Stimulated activated CD4-positive, alpha-beta T cell treated with anti-CD3 and anti-CD28 coated beads, Interleukin-2, amount 100 ng/mL, for 48 hours (primary cell): ENCODE results near the gene CHRND.
A peak's percentile ranks its signal among the peaks of the same experiment; 100 is the strongest.
"Not testable (repeated sequence)": the region's sequence is repeated elsewhere in the genome, so short reads cannot be mapped to it uniquely, and the experiment has no call there.

Experiments
- DNase-seq, 2 donors: peaks; one replicate each; pipeline ENCODE4 v3.0.0-alpha.2; 2020

CHRND gene

DNA sequence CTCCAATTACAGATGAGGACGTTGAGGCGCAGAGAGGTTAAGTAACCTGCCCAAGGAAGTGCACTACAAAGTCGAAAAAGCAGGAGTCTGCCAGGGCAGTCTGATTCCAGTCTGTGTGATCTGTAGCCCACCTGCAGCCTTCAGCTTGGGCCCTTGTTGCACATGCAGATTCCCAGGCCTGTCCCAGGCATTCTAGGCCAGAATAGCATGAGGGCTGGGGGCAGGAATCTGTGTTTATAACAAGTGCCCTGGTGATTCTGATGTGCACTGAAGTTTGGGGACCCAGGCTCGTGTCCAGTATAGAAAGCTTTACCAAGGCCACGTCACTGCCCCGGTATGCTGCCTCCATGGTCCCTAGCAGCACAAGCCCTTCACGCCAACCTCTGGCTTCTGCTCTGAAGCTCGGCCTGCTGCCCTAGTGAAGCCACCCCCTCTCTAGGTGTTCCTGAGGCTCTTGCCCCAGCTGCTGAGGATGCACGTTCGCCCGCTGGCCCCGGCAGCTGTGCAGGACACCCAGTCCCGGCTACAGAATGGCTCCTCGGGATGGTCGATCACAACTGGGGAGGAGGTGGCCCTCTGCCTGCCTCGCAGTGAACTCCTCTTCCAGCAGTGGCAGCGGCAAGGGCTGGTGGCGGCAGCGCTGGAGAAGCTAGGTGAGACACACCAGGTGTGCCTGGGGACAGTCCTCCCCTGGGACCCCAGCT lies 18.1 kb downstream of the CHRND start:
- DNase-seq: no peak

DNA sequence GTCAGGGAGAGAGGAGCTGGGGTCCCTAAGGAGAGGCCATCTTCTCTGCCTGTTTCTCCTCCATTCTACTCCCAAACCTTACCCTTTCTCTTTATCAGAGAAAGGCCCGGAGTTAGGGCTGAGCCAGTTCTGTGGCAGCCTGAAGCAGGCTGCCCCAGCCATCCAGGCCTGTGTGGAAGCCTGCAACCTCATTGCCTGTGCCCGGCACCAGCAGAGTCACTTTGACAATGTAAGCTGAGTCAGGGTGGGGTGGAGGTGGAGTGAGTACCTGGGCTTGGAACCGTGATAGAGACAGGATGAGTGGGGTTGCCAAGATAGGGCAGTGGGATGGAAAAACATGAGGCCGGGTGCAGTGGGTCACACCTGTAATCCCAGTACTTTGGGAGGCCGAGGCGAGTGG lies 18.7 kb downstream of the CHRND start:
- no peak for DNase-seq

DNA sequence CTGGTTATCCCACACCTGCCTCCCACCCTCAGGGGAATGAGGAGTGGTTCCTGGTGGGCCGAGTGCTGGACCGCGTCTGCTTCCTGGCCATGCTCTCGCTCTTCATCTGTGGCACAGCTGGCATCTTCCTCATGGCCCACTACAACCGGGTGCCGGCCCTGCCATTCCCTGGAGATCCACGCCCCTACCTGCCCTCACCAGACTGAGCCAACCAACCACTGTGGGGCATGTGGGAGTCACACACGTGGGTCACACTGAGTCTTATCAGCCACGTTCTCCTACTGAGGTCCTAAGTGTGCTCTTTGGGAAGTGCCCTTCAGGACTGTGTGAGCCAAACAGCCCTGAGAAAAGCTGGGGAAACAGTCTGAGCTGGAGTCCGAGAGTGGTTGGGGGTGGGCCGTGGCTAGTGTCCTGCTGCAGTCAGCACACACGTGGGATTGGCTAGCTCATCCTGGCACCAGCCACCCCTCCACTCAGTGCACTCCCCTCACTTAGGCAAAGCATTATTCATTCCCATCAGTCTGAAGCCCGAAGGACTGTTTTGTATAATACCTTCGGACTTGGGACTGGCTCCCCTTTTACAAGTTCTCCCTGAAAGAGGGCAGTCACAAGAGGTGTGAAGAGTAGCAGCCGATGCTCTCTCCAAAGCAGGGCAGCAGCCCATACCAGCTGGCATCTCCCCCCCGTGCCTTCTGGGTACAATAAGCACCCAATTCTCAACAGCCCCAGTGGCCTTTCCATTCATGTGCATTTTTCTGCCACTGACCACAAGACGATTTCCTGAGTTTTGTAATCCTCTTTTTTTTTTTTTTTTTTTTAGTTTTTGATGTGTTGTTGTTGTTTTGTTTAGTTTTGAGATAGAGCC lies 19.8 kb downstream of the CHRND start:
- no peak for DNase-seq

DNA sequence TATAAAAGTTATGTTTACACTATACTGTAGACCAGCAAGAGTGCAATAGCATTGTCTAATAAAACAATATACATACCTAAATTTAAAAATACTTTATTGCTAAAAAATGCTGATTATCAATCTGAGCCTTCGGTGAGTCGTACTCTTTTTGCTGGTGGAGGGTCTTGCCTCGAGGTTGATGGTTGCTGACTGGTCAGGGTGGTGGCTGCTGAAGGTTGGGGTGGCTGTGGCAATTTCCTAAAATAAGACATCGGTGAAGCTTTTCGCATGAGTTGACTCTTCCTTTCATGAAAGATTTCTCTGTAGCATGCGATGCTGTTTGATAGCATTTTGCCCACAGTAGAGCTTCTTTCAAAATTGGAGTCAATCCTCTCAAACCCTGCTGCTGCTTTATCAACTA lies 22.0 kb downstream of the CHRND start:
- DNase-seq: no peak

DNA sequence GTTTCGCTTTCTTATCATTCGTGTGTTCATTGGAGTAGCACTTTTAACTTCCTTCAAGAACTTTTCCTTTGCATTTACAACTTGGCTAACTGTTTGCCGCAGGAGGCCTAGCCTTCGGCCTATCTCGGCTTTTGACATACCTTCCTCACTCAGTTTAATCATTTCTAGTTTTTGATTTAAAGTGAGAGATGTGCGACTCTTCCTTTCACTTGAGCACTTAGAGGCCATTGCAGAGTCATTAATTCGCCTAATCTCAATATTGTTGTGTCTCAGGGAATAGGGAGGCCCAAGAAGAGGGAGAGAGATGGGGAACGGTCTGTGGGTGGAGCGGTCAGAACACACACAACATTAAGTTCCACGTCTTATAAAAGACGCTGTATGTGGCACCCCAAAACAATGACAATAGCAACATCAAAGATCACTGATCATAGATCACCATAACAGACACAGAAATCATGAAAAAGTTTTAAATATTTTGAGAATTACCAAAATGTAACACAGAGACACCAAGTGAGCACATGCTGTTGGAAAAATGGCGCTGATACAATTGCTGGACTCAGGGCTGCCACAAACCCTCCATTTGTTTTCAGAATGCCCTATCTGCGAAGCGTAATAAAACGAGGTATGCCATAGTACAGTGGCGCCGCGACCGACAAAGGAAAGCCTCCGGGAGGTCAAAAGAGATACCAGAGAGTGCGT lies 23.8 kb downstream of the CHRND start:
- no peak for DNase-seq

DNA sequence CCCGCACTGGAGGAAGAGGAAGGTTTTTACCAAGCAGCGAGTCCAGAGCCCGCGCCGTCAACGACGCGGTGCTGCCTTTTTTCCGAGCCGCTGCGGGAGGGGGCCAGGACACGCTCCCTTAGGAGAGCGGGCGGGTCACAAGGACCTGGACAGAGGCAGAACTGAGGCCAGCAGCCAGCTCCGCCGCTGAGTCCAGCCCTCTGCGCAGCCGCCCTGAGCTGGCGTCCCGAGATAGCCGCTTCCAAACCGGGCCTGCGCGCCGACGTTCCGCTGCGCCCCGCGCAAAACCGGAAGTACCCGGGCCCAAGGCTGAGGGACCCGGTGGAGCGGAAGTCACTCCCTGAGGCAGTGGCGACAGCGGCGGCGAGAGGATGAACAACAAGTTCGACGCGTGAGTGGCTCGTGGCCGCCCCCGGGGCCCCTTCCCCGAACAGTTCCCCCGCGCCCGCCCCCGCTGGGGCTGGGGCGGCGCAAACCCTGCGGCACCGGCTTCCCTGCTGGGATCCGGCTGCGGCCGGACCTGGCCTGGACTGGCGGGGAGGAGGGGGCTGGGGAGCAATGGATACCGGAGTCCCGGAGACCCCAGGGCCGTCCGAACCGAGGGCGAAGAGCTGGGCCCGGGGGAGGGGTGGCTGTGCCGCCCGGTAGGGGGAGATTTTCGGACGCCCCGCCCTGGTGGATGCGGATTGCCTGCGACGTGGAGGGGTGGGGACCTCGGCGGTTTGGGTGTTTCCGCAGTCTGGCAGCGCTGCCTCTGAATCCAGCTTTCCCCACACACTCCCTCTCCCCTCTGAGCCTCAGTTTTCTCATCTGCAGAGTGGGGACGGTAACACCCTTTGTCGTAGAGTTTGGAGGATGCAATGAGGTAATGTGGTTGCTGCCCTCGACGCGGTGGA lies 24.6 kb downstream of the CHRND start, which contains the start of the genes EIF4E2 and TIGD1:
Gene EIF4E2 (plus strand): TSS at position 336 of the 896 bp plus-strand sequence. CDS start 36 bp downstream, at position 372.
Gene TIGD1 (minus strand): TSS at position 204 of the 896 bp plus-strand sequence. CDS start 675 bp downstream, outside the sequence.
- DNase-seq: peak; percentile 89 to 90

DNA sequence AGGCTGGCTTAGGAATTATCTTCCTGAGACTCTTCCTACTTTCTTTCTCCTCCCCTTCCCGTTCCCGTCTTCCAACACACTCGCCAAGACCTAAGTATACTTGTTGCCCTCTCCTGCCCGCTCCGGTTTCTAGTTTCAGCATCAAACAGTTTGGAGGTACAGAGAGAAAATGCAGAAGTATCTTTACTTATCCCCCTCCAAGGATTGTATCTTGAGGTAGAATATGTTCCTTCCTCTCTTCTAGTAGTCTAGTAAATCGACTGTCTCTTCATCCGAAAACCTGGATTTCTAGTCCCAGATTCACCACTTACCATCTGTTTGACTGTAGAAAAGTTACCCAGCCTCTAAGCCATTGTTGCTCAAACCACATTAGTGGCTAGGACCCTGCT lies 25.3 kb downstream of the CHRND start:
- DNase-seq: no peak

DNA sequence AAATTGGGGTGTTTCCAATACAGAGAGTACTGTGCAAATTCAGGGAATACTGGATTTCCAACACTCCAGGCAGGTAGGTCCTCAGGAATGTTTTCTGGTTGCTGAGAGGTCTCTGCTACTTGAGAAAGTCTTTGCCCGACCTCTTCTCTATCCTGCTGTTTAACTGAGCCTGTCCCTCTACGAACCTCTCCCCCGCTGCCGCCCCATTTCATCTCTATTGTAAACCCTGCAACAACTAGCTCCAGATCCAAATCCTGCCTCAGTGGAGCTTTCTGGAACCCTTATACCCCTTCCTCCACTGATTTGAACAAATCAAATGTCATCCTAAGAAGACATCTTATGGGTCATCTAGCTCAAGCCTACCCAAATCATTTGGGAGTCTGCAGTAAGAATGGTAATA lies 25.8 kb downstream of the CHRND start:
- no peak for DNase-seq

DNA sequence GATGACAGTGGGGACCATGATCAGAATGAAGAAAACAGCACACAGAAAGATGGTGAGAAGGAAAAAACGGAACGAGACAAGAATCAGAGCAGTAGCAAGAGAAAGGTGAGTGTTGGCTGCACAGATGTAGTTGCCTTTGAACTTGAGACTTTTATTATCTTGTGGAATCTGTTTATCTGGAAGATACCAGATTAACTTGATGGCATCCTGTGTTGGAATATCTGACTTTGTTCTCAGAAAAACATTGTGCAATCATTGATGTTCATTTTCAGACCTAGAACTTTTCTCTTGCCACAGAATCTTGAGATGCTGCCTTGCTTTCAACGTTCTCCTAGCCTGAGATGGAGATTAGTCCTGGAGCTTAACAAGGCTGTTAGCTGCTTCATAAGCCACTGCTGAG lies 30.5 kb downstream of the CHRND start:
- DNase-seq: no peak

DNA sequence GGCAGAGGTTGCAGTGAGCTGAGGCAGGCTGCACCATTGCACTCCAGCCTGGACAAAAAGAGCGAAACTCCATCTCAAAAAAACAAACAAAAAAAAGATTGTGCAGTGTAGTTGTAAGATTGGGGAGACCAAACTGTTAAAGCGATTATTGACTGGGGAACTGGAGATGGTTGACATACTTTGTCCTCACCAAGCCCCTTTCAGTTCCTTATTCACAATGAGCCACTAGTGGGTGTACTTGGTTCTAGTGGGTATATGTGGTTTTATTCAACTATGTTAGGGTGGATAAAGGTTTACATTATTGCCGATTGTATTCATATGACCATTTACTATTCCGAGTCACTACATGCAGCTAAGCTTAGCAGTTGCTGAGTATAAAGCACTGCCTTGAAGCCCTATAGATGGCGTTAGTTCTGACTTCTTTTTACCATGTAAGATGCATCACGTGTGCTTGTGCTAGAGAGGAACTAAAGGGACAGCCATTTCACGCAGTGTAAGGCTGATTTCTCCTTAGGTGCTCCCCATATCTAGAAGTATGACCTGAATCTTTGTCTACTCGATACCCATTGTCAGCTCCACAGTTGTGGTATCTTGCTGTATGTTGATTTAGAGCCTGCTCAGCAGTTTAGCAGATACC lies 36.7 kb downstream of the CHRND start:
- no peak for DNase-seq

DNA sequence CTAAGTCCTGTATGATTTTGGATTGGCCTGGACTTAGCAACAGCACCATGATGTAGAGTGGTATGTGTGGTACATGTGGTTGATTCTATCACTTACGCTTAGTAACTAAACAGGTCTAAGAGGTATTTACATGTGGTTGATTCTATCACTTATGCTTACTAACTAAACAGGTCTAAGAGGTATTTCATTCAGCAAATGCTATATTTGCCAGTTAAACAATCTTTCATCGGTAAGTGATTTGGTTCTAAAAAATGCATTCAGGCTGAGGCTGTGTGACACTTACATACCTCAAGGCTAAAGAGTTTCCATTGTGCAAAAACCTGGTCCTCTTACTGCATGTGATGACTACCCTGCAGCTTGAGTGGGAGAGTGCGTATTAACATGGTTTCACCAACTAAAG lies 37.6 kb downstream of the CHRND start:
- no peak for DNase-seq

DNA sequence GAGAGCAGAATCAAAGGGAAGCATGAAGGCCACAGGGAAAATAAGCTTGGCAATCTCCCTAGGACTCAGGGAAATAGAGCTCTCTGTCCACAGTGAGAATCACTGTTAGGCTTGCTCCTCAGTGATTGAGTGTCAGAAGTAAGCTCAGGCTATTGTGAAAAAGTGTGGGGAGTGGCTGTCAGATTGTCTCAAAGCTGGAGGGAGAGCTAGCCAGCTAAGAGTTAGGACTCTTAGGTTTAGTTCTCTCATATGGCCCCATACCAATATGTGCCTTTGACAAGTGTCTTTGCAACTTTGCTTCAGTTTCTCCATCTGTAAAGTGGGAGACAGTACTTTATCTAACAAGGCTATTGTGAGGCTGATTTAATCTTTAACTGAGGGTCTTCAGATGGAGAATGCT lies 41.8 kb downstream of the CHRND start:
- no peak for DNase-seq

DNA sequence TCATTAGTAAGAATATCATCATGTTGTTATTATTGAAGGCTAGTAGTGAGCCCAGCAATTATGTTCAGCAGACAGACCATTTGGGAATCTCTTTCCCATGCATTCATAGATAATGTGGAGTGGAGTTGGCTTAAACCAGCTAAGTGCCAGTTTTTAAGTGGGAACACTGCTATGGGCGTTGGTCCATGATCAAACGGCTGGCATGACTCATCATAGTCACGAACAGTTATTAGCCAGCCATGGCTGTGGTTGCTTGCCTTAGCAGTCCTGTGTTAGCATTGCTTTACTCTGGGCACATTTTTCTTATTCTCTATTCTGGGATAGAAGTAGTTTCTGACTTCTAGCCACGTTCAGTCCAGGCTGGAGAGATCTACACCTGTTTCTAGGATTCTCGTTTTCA lies 42.2 kb downstream of the CHRND start:
- no peak for DNase-seq

DNA sequence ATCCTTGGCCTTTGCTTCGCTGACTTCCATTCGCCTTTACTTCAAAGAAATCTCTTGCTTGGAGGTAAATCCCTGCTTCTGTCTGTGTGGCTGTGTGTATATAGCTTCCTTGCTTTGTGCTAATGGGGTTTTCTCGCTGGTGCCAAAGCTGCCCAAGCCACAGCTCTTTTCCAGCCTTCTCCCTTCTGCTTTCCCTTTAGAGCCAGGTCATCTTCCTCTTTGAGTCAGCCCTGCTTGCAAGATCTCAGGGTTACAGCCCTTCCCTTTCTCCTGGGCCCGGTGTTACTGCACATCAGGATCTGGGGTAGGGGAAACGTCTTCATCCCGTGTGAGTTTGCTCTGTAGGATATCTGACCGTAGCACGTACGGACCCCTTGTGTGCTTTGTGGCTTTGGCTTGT lies 43.6 kb downstream of the CHRND start:
- DNase-seq: no peak

DNA sequence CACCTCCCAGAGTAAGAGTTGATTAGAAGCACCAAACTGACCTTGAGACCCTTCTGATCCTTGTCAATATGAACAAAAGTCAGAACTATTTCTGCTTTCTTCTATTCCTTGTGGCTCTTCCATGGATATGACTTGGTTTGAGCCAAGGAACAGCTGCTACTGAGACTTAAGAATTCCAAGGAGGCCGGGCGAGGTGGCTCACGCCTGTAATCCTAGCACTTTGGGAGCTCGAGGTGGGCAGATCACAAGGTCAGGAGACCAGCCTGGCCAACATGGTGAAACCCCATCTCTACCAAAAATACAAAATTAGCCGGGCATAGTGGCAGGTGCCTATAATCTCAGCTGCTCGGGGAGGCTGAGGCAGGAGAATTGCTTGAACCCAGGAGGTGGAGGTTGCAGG lies 44.5 kb downstream of the CHRND start:
- DNase-seq: not testable (repeated sequence)

DNA sequence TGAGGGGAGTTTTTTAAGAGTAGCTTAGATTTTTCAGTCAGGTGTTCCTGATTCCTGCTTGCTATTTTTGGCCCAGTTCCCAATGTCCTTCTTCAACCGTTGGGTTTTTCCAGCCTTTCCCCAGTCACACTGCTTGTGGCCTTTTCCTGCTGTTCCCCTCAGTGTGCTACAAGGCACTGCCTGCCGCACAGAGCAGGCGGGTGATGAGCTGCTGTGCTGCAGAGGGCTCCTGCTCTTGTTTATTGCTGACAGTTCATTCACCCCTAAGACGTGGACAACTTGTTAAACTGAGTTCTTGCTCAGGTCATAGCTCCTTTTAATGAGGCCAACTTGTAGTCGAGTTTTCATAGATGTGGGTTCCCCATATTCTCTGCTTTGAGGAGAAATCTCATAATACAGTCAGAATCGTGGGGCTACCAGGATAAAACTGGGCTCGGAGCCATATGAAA lies 45.1 kb downstream of the CHRND start:
- no peak for DNase-seq

DNA sequence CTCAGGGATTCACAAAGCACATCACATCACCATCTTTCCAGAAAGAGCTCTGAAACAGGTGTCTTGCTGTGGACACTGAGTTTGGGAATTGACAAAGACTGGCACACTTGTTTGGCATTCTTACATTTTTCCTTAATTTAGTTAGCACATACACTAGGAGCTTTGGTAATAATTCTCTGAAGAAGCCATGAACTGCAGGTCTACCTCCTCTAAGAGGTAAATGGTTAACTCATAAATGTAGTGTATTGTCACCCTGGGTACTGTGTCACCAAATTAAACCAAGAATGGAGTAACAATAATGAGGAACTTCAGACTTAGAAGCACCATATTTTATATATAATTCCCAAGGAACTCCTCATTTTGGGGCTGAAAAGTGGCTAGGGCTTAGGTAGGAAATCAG lies 47.1 kb downstream of the CHRND start:
- DNase-seq: no peak

DNA sequence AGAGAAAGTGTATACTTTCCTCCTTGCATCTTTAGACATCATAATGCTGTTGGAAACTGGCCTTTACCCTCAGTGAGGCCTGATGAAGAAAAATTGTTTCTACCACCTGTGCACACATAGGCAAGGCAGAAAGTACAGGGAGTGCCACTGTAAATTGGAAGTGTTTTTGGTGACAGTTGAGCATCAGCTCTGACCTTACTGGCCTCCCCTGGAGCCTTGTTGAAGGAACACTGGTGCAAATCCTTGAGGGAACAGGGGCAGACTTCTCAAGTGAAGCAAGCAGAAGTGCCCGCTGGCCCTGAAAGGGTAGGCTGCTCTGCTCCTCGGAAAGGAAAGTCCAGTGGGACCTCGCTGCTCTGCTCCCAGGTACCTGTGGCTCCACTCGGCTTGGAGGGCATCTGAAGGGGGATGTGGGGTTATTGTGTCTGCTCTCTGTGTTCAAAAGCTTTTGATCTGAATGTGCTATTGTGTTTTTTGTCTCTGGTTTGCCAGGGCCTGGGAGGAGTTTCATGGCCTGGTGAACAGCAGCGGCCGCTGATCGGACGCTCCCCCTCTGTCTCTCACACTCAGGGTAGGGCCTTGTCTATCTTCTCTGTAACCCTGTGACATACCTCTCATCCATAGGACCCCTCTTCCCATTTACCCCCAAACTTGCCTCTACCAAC lies 47.9 kb downstream of the CHRND start:
- DNase-seq: no peak

DNA sequence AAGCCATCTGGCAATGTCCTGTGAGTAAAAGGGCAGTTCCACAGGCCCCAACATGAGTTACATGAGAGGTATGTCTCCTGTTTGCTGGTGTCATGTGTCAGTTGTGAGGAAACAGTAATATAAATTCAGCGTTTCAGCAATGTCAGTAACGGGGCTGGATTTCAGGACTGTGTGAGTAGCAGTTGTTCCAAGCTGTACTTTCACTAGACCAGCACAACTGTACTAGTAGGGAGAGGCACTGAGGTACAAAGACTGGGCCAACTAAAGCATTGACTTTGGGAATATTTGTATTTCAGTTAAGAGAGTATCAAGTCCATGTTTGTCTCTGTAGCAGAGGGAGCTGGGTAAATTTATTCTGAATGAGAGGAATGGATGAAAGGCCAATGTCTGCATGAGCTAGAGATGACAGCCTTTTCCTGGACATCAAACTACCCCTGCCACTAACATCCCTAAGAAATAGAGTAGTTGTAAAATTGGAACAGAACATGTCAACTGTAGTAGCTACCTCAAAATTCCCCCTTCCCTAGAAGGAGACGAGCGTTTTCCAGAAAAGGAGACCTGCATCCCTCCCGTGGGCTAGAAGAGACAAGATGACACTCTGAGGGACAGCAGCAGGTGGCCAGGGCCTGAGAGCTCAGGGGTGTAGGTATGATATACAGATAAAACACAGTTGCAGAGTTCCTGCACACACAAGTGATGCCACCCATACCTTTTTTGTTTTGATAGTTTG lies 48.9 kb downstream of the CHRND start:
- DNase-seq: no peak

DNA sequence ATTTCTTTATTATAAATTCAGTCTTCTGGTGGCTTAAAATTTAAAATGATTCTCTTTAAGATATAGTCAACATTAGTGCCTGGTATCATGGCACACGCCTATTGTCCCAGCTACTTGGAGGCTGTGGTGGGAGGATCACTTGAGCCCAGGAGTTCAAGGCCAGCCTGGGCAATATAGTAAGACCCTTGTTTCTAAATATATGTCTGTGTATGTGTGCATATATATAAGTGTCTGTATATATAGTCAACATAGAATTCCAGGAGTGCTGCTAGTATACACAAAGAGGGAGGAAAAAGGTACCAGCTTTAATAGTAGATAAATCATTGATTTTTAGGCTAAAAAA lies 49.4 kb downstream of the CHRND start:
- no peak for DNase-seq

DNA sequence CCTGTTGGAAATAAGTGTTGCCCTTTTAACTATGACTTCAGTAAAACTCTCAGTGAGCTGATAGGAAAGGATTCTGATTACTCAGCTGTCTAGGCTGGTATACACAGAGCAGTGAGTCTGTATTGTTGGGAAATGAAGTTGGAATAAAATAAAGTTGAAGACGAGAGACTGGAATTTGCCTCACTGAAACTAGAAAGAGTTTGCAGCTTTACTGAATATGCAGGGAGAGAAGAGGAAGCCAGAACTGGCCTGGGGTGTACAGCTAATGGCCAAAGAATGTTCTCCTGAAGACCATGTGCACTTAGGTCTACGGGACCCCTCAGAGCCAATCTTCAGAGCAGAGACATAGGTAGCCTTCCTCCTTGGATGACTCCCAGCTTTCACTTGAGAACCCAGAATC lies 51.0 kb downstream of the CHRND start:
- DNase-seq: no peak
